ENCODE measurements around the gene ZG16B.
A peak's percentile ranks its signal among the peaks of the same experiment; 100 is the strongest.

Gene ZG16B

DNA sequence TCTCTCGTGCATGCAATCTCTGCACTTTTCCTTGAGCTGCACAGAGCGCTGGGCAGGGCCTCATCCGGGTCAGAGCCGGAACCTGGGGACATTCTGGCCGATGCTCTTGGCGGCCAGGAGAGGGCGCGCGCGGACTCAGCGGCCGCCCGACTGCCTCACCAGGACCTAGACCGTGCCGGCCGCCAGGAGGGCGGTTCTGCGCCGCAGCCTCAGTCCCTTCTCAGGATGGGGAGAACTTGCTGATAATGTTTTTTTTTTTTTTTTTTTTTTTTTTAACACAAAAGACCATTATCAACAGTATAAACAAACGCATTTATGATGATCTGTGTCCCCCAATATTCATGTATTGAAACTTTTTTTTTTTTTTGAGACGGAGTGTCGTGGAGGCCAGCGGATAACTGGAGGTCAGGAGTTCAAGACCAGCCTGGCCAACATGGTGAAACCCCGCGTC, 44.8 kb downstream of the ZG16B start:
- Histone ChIP-seq H3K27me3 (ENCODE audit: control insufficient read depth, low read length) (no peaks in the 10 kb centered on the region), H3K79me2 (ENCODE audit: control insufficient read depth, low read length) (no peaks in the 10 kb centered on the region), H4K20me1 (ENCODE audit: control insufficient read depth, insufficient read depth, low read depth, low read length) (no peaks in the 10 kb centered on the region), H3K9me2 (replicated peaks; ENCODE audit: control insufficient read depth, low read length) (no peaks in the 10 kb centered on the region), H3K27ac (ENCODE audit: low read depth, low read length) (no peak overlapping the region), H3K9me3 (ENCODE audit: control insufficient read depth, insufficient read depth, low read length) (peaks cover 4% of the 10 kb centered on the region), H3F3A (ENCODE audit: control insufficient read depth, insufficient read depth) (no peaks in the 10 kb centered on the region), H3K4me3 (ENCODE audit: low read length) (no peak overlapping the region), H3K4me2 (ENCODE audit: low read length) (no peak overlapping the region), H3K4me1 (ENCODE audit: control insufficient read depth, low read length) (no peaks in the 10 kb centered on the region), H3K36me3 (ENCODE audit: control insufficient read depth, low read length) (no peaks in the 10 kb centered on the region)
- TF ChIP-seq, protein P1, sequence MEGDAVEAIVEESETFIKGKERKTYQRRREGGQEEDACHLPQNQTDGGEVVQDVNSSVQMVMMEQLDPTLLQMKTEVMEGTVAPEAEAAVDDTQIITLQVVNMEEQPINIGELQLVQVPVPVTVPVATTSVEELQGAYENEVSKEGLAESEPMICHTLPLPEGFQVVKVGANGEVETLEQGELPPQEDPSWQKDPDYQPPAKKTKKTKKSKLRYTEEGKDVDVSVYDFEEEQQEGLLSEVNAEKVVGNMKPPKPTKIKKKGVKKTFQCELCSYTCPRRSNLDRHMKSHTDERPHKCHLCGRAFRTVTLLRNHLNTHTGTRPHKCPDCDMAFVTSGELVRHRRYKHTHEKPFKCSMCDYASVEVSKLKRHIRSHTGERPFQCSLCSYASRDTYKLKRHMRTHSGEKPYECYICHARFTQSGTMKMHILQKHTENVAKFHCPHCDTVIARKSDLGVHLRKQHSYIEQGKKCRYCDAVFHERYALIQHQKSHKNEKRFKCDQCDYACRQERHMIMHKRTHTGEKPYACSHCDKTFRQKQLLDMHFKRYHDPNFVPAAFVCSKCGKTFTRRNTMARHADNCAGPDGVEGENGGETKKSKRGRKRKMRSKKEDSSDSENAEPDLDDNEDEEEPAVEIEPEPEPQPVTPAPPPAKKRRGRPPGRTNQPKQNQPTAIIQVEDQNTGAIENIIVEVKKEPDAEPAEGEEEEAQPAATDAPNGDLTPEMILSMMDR (IDR thresholded peaks at IDR 0.05; ENCODE audit: low read depth, low read length, poor library complexity, severe bottlenecking) = peak; percentile 89
- no peak for TF ChIP-seq EZH2phosphoT487 (IDR thresholded peaks at IDR 0.05; ENCODE audit: borderline replicate concordance, low read length)

DNA sequence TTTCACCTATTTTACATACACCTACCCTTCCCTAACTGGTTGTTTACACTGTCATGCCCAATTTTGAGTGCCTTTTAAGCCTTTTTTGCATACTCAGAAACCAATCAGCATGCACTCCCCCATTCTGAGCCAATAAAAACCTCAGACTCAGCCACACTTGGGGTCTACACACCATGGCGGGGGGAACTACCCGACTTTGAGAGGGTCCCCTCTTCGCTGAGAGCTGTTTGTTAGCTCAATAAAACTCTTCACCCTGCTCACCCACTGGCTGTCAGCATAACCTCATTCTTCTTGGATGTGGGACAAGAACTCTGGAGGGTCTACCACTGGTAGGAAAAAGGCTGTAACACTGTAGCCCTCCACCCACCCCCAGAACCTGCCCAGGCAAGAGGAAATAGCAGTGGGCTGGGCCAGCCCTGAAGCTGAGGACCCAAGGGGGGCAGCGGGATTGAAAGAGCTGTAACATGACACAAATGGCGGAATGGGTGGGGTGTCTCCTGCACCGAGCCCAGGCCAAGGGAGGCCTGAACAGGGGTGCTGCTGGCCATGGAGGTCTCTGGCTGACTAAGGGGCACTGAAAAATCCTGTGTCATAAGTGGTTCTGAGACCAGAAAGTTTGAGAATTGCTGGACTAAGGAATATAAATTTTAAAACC, 49.9 kb downstream of the ZG16B start:
- no peak overlapping the region for H3K4me3 ChIP-seq (ENCODE audit: low read length)
- peaks cover 13% of the 10 kb centered on the region for H3K9me3 ChIP-seq (ENCODE audit: control insufficient read depth, insufficient read depth, low read length)
- H3K9me2 ChIP-seq (replicated peaks; ENCODE audit: control insufficient read depth, low read length) = no peaks in the 10 kb centered on the region
- H4K20me1 ChIP-seq (ENCODE audit: control insufficient read depth, insufficient read depth, low read depth, low read length) = no peaks in the 10 kb centered on the region
- H3K4me1 ChIP-seq (ENCODE audit: control insufficient read depth, low read length) = peaks cover 7% of the 10 kb centered on the region
- H3K27ac ChIP-seq (ENCODE audit: low read depth, low read length) = no peak overlapping the region
- no peaks in the 10 kb centered on the region for H3F3A ChIP-seq (ENCODE audit: control insufficient read depth, insufficient read depth)
- no peaks in the 10 kb centered on the region for H3K36me3 ChIP-seq (ENCODE audit: control insufficient read depth, low read length)
- peaks cover 11% of the 10 kb centered on the region for H3K79me2 ChIP-seq (ENCODE audit: control insufficient read depth, low read length)
- TF ChIP-seq, protein P1 (IDR thresholded peaks at IDR 0.05; ENCODE audit: low read depth, low read length, poor library complexity, severe bottlenecking) = no peak
- no peak for TF ChIP-seq EZH2phosphoT487 (IDR thresholded peaks at IDR 0.05; ENCODE audit: borderline replicate concordance, low read length)
- no peaks in the 10 kb centered on the region for H3K27me3 ChIP-seq (ENCODE audit: control insufficient read depth, low read length)
- no peak overlapping the region for H3K4me2 ChIP-seq (ENCODE audit: low read length)
